GM12875 (cell line): Measurements from ENCODE around the gene SCGB3A1.

Experiments used
- H3K4me3 ChIP-seq: one replicate; pipeline ENCODE4 v1.5.1; 2011; ENCODE audit warnings: low read depth, low read length, control low read depth
- CTCF ChIP-seq: IDR thresholded peaks from 2 replicates; pipeline ENCODE4 v1.5.1; 2011; ENCODE audit warnings: low read depth, mild to moderate bottlenecking, control low read depth, inconsistent platforms, low read length, moderate library complexity, borderline replicate concordance; ENCODE audit not compliant: insufficient read depth

The SCGB3A1 gene

GRCh38 chr5:180633283-180634177 is 42.2 kb upstream of the SCGB3A1 start:
- no peak overlapping the region for H3K4me3 ChIP-seq
- no peak for TF ChIP-seq CTCF

GRCh38 chr5:180632768-180633167 is 41.5 kb upstream of the SCGB3A1 start:
- H3K4me3 ChIP-seq: no peak overlapping the region
- TF ChIP-seq CTCF: no peak

GRCh38 chr5:180631549-180632383 is 40.5 kb upstream of the SCGB3A1 start:
- no peak overlapping the region for H3K4me3 ChIP-seq
- no peak for TF ChIP-seq CTCF

- no peak overlapping the region for H3K4me3 ChIP-seq
- no peak for TF ChIP-seq CTCF
Observed at GRCh38 chr5:180630426-180630825, 39.1 kb upstream of the SCGB3A1 start.

GRCh38 chr5:180629831-180630382 is 38.6 kb upstream of the SCGB3A1 start:
- no peak overlapping the region for H3K4me3 ChIP-seq
- no peak for TF ChIP-seq CTCF

GRCh38 chr5:180628827-180629750 is 37.8 kb upstream of the SCGB3A1 start:
- no peak for TF ChIP-seq CTCF
- H3K4me3 ChIP-seq: no peak overlapping the region
